ENCODE measurements around the gene MLLT10.

DNA sequence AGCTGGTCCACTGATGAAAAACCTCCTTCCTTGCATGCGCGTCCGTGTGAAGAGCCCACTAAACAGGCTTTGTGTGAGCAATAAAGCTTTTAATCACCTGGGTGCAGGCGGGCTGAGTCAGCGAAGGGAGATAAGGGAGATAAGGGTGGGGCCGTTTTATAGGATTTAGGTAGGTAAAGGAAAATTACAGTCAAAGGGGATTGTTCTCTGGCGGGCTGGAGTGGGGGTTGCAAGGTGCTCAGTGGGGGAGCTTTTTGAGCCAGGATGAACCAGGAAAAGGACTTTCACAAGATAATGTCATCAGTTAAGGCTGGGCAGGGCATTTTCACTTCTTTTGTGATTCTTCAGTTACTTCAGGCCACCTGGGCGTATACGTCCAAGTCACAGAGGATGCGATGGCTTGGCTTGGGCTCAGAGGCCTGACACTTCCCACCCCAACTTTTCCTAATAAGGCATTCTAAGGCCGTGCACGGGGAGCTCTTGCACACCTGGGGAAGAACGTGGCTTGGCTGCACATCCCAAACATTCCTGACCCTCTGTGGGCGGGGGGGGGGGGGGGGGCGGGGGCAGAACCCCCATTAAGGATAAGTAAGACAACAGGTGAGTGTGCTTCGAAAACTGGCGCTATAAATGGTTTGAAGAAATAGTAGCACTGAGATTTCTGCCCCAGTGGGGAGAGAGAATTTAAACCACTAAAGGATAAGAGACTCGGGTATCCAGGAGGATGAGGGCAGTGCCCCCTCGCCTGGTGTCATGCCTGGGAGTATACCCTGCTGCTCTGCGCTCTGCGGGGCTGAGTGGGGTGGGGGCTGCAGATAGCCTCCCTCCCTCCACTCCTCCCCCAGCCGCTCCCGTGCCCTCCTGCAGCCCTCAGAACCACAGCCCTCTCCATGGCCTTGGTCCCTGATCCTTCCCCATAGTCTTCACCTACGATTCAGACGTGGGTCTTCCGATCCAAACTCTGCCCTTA, 217.6 kb downstream of the MLLT10 start:
- TF ChIP-seq POLR2A (IDR thresholded peaks at IDR 0.05), result no peak
- TF ChIP-seq CTCF (IDR thresholded peaks at IDR 0.05), result no peak

Data from adrenal gland (tissue), 5 donors.